DMS53 (cell line): ENCODE results near the gene IGFBP1.
A peak's percentile ranks its signal among the peaks of the same experiment; 100 is the strongest.
"Not testable (repeated sequence)": the region's sequence is repeated elsewhere in the genome, so short reads cannot be mapped to it uniquely, and the experiment has no call there.

Source experiments
- DNase-seq: peaks from one replicate; lab custom pipeline; 2025; lab: John Stamatoyannopoulos, UW

Gene IGFBP1

GRCh38 chr7:45888185-45888992 is at the start of gene IGFBP1:
Gene IGFBP1 (plus strand): TSS chr7:45888488. CDS start chr7:45888653, 165 bp downstream.
- DNase-seq, result peak; percentile 81

GRCh38 chr7:45838852-45839251 is 49.4 kb upstream of the IGFBP1 start:
- not testable (repeated sequence) for DNase-seq

- not testable (repeated sequence) for DNase-seq
Observed at GRCh38 chr7:45841926-45842717, 46.2 kb upstream of the IGFBP1 start.

DNA sequence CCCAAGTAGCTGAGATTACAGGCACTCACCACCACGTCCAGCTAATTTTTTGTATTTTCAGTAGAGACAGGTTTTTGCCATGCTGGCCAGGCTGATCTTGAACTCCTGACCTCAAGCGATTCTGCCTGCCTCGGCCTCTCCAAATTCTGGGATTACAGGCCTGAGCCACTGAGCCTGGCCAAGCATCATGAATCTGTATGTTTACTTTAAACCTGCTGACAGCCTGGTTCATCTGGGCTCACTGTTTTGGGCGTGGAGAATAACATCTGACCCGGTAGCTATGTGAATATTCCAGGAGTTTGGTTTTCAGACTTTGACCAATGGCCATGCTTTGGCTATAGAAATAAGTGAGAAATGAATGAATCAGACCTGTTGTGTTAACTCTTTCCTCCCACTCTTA is 41.8 kb upstream of the IGFBP1 start:
- not testable (repeated sequence) for DNase-seq

GRCh38 chr7:45848734-45849133 is 39.6 kb upstream of the IGFBP1 start:
- DNase-seq, result not testable (repeated sequence)

- DNase-seq, result not testable (repeated sequence)
Observed at GRCh38 chr7:45852984-45853383, 35.3 kb upstream of the IGFBP1 start.

- not testable (repeated sequence) for DNase-seq
Observed at GRCh38 chr7:45853491-45853890, 34.8 kb upstream of the IGFBP1 start.

DNA sequence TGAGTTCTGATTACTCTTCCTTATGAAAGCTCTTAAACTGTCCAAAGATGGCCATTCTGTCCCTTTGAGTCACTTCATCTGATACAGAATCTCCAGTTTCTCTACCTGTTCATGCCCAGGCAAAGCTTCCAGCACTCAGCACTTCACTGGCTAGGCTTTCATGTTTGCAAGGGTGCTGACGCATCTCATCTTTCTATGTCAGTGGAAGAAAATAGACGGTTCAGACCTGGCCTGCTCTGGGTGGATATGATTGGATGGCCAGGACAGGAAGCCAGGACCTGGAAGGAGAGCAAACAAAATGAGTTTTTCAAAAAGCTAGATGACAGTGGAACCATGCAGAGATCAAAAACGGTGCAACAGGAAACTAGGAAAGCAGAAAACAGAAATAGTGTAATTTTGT is 32.6 kb upstream of the IGFBP1 start:
- peak; percentile 83 for DNase-seq

DNA sequence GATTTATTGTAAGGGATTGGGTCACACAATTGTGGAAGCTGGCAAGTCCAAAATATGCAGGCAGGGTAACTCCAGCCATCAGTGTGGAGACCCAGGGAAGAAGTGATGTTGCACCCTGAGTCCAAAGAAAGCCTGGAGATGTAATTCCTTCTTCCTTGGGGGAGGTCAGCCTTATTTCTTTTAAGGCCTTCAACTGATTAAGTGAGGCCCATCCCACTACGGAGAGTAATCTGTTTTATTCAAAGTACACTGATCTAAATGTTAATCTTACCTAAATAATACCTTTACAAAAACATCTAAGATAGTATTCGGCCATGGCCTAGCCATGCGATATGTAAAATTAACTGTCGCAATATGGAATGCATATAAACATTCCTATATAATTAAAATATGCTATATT is 31.4 kb upstream of the IGFBP1 start:
- DNase-seq, result not testable (repeated sequence)

GRCh38 chr7:45863715-45864114 is 24.6 kb upstream of the IGFBP1 start:
- peak; percentile 21 for DNase-seq

GRCh38 chr7:45865594-45866410 is 22.5 kb upstream of the IGFBP1 start:
- DNase-seq, result peak; percentile 31

DNA sequence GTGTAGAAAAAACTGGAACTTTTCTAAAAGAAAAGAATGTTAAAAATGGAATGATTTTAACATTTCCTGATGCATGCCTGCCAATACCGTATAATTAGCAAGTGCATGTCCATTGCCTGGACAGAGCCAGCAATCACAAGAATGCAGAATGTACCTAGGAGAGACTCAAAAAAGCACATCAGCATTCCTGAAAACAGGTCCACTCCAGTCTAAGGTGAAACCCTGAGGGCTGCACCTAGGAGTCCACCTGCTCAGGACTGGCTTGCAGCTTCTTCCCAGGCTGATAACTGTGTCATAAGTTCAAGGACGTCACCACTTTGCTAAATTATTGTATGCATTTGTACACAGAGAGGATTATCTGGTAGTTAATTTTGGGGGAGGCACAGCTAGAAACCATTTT is 20.8 kb upstream of the IGFBP1 start:
- DNase-seq, result no peak

- peak; percentile 51 for DNase-seq
Observed at GRCh38 chr7:45869426-45869825, 18.9 kb upstream of the IGFBP1 start.

GRCh38 chr7:45872116-45873034 is 15.9 kb upstream of the IGFBP1 start:
- peak; percentile 42 for DNase-seq

DNA sequence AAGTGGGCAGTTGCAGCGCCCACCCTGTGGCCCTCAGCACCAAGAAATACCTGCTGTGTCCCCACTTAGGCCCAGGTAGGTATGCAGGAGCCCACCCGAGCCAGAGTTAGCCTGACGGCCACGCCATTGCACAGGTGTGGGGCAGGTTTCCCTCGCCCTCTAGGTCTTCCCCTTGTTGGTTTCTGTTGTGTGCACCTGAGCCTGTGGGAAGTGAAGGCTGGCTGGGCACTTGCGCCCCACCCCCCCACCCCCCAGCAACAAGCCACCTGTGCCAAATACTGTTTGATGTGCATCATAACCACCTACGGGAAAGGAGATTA is 15.3 kb upstream of the IGFBP1 start, which contains the start of gene CCDC201:
CCDC201 (minus strand) TSS at position 48 of the 320 bp plus-strand sequence. CDS start 75 bp downstream, outside the sequence.
- DNase-seq, result no peak

GRCh38 chr7:45873355-45873754 is 14.9 kb upstream of the IGFBP1 start:
- no peak for DNase-seq

DNA sequence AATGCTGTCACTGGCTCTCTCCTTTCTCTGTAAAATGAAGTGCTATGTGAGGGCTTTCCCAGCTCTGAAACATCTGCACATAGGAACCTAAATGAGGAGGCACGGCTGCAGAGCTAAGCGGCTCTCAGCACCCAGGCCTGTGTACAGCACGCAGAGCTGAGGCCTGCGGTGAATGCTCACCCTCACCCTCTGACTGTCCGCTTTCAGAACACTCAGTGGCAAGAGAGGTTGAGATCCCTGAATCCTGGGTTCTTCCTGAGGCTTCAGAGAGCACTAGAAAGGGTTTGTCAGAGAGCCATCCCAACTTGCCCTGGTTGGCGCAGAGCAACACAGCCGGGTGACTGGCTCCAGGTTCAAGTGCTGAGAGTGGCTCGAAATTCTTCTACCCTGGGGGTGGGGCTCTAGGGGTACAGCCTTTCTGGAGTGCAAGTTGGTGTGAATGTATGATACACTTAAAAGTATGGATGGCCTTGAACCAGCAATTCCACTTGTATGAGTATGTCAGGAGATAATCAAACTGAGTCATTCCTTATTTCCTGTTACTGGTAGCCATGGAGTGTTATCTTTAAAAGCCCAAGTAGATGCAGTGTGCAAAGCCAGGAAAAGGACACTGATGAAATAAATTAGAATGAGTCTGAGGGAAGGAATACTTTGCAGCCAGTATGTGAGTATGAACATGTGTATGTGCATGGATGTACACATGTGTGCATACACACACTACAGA is 13.7 kb upstream of the IGFBP1 start:
- peak; percentile 10 for DNase-seq

GRCh38 chr7:45876519-45876918 is 11.8 kb upstream of the IGFBP1 start:
- no peak for DNase-seq

DNA sequence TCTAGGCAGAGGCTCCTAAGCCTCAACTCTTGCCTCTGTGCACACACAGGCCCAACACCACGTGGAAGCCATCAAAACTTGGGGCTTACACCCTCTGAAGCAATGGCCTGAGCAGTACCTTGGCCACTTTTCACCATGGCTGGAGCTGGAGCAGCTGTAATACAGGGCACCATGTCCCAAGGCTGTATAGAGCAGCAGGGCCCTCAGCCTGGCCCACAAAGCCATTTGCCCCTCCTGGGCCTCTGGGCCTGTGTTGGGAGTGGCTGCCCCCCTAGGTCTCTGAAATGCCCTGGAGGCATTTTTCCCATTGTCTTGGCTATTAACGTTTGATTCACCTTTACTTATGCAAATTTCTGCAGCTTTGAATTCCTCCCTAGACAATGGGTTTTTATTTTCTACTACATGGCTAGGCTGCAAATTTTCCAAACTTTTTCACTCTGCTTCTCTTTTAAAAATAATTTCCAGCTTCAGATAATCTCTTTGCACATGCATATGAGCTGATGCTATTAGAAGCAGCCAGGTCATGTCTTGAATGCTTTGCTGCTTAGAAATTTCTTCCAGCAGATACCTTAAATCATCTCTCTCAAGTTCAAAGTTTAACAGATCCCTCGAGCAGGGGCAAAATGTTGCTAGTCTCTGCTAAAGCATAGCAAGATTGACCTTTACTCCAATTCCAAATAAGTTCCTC is 9.7 kb upstream of the IGFBP1 start:
- DNase-seq, result no peak

DNA sequence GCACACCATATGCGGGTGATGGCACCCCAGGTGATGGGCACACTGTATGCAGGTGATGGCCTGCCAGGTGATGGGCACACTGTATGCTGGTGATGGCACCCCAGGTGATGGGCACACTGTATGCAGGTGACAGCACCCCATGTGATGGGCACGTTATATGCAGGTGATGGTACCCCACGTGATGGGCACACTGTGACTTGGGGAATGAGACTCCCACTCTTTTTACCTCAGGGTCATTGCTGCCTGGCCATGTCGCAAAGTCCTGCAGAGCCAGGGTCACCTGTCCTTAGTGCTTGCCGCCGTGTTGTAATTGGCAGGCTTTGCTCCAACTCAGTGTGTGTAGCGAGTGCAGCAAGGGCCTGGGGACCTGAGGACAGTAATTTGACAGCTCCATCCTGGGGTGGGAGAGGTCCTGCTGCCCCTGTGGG is 7.8 kb upstream of the IGFBP1 start:
- no peak for DNase-seq
